SK-N-SH treated with all-trans-retinoic acid at 6 μM for 48 hours (cell line): ENCODE results near the gene APLF.

Source experiments
- RARB ChIP-seq: fragments of 250-450 bp; sonication (Bioruptor Pico); IDR thresholded peaks from 2 replicates; pipeline ENCODE4 v1.8.0; 2021; ENCODE audit warnings: mild to moderate bottlenecking, moderate library complexity
- ZFP3 ChIP-seq: fragments of 250-450 bp; sonication (Bioruptor Pico); IDR thresholded peaks from 2 replicates; pipeline ENCODE4 v1.5.0; 2020; ENCODE audit warnings: mild to moderate bottlenecking, moderate library complexity
- TF ChIP-seq, protein P1 (sequence below): fragments of 250-450 bp; sonication (Bioruptor Pico); IDR thresholded peaks from 2 replicates; pipeline ENCODE4 v1.8.0; 2021; ENCODE audit warnings: low read depth, mild to moderate bottlenecking, moderate library complexity, borderline replicate concordance
- TF ChIP-seq, protein P2 (sequence below): fragments of 250-450 bp; sonication (Bioruptor Pico); IDR thresholded peaks from 2 replicates; pipeline ENCODE4 v1.8.0; 2020; ENCODE audit warnings: mild to moderate bottlenecking, moderate library complexity, borderline replicate concordance

DNA sequence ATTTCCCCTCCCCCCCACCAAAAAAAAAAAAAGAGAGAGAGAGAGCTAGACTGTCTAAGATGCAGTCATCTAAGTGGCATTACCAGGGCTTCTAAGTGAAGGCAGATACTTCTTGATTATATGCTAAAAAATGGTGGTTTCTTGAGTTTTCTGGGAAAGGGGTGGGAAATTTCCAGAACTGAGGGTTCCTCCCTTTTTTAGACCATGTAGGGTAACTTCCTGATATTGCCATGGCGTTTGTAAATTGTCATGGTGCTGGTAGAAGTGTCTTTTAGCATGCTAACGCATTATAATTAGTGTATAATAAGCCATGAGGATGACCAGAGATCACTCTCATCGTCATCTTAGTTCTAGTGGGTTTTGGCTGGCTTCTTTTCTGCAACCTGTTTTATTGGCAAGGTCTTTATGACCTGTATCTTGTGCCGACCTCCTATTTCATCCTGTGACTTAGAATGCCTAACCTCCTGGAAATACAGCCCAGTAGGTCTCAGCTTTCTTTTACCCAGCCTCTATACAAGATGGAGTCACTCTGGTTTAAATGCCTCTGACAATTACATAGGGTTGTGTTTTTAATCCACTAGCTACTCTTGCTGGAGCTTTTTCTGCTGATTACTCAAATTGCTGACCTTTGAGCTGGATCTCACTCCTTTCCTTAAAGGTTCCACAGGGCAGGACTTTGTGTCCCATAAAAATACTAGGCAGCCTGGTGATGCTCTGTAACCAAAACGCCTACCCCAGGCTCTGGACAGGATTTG is 145.6 kb downstream of the APLF start:
- TF ChIP-seq, protein P1, sequence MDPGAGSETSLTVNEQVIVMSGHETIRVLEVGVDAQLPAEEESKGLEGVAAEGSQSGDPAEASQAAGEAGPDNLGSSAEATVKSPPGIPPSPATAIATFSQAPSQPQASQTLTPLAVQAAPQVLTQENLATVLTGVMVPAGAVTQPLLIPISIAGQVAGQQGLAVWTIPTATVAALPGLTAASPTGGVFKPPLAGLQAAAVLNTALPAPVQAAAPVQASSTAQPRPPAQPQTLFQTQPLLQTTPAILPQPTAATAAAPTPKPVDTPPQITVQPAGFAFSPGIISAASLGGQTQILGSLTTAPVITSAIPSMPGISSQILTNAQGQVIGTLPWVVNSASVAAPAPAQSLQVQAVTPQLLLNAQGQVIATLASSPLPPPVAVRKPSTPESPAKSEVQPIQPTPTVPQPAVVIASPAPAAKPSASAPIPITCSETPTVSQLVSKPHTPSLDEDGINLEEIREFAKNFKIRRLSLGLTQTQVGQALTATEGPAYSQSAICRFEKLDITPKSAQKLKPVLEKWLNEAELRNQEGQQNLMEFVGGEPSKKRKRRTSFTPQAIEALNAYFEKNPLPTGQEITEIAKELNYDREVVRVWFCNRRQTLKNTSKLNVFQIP (CRISPR knock-in tag): no peak
- TF ChIP-seq, protein P2, sequence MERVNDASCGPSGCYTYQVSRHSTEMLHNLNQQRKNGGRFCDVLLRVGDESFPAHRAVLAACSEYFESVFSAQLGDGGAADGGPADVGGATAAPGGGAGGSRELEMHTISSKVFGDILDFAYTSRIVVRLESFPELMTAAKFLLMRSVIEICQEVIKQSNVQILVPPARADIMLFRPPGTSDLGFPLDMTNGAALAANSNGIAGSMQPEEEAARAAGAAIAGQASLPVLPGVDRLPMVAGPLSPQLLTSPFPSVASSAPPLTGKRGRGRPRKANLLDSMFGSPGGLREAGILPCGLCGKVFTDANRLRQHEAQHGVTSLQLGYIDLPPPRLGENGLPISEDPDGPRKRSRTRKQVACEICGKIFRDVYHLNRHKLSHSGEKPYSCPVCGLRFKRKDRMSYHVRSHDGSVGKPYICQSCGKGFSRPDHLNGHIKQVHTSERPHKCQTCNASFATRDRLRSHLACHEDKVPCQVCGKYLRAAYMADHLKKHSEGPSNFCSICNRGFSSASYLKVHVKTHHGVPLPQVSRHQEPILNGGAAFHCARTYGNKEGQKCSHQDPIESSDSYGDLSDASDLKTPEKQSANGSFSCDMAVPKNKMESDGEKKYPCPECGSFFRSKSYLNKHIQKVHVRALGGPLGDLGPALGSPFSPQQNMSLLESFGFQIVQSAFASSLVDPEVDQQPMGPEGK (CRISPR knock-in tag): no peak
- TF ChIP-seq RARB (no peak), ZFP3 (CRISPR knock-in tag) (no peak)
